Stimulated activated CD8-positive, alpha-beta memory T cell treated with anti-CD3 and anti-CD28 coated beads, Interleukin-4, amount 100 ng/mL, for 48 hours (primary cell): ENCODE measurements around the gene GLRX.

Experiments
- DNase-seq: peaks from one replicate; pipeline ENCODE4 v3.0.0-alpha.2; 2020

Gene GLRX

DNA sequence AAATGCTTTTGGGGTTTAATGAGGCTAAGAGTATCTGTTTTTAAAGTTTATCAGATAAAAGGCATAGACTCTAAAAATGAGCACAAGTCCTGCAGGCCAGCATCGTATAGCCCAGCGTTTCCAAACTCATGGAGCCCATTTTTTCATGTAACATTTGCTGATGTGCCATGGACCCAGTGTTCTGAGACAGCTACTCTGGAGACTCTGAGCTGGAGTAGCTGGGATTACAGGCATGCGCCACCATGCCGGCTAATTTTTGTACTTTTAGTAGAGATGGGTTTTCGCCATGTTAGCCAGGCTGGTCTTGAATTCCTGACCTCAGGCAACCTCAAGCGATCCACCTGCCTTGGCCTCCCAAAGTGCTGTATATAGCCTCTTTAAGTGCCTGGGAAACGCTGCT is 15.8 kb downstream of the GLRX start:
- DNase-seq: no peak

DNA sequence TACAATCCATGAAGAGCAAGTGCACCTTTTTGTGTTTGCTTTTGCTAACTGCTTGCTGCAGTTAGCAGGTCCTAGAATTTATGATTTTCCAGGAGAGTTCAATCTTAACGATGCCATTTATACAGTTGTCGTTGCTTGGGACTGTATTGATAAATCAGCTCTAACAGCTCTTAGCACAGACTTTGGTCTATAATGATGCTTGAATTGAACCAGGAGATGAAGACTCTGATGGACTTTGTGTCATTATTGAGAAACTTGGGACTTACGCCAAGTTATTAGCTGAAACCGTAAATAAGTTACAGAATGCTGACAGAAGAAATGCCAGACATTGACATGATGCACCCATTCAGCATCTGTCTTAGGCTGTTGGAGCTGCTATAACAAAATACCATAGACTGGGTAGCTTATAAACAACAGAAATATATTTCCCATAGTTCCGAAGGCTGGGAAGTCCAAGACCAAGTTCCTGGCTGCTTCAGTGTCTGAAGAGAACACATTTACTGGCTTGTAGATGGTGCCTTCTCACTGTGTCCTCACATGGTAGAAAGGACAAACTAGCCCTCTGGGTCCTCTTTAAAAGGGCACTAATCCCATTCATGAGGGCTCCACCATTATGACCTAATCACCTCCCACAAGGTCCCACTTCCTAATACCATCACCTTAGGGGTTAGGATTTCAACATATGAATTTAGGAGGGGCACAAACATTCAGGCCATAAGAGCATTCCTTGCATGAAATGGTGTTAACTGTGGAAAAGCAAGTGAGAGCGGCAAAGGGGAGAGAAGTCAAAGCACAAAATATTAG is 17.6 kb downstream of the GLRX start:
- DNase-seq: no peak

GRCh38 chr5:95803271-95804148 is 19.0 kb downstream of the GLRX start:
- no peak for DNase-seq

DNA sequence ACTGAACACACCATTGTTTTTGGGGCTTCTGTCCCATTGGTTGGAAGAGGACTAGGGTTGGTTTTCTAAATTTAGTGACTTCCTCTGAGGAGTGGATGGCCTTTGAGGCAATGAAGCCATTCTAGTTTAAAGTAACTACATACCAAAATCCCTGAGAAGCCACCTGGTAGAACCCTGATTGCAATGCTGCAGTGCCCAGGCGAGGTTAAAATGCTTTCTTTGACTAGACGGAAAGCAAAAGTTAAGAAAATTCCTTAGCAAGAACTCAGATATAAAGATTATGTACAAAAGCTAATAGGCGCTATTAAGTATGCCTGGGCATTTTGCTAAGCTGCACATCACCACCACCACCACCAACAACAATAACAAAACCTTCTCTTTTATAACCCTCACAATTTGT is 20.6 kb downstream of the GLRX start:
- DNase-seq: no peak

DNA sequence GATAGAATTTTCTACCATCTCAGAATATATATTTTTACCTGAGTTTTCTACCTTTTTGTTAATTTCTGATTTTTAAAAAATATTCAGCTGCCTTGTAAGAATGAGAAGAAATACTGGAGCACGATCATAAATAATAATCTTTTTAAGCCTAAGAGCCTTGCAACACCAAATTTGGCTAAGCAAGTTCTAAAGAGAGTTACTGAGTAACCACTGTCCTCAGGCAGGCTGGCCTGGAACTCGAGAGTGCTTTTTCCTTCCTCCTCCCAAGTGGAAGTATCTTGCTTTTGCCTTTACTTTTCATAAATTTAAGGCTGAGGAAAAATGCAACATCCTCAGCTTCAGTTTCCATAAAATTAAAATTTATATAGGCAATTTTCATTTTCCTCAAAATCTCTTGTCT is 21.0 kb downstream of the GLRX start:
- DNase-seq: no peak

GRCh38 chr5:95800553-95800952 is 22.0 kb downstream of the GLRX start:
- no peak for DNase-seq

GRCh38 chr5:95799191-95799835 is 23.2 kb downstream of the GLRX start:
- no peak for DNase-seq

- no peak for DNase-seq
Measured at GRCh38 chr5:95798545-95798944, 24.0 kb downstream of the GLRX start.

GRCh38 chr5:95798048-95798447 is 24.5 kb downstream of the GLRX start:
- DNase-seq: no peak

- DNase-seq: no peak
Measured at GRCh38 chr5:95797301-95797700, 25.2 kb downstream of the GLRX start.

DNA sequence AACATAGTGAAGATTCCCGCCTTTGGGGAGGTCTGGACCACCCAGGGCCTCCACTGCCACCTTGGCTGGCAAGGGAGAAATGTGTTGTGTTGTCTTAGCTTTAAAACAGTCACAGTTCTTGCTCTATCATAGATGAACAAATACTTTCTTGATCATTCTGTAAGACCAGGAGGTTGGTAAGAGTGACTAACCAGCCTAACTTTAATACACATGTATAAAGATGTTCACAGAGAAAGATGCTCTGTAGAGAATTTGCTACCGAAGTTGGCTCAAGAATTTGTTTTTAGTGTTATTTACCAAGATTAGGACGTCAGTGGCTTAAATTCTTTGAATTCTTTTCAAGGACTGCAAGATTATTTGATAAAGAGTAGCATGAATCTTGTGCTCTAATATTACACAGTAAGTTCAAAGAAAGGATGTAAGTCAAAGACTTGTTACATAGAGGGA is 28.4 kb downstream of the GLRX start:
- DNase-seq: no peak

GRCh38 chr5:95791751-95792150 is 30.8 kb downstream of the GLRX start:
- no peak for DNase-seq

GRCh38 chr5:95788493-95788892 is 34.0 kb downstream of the GLRX start:
- DNase-seq: no peak

- no peak for DNase-seq
Measured at GRCh38 chr5:95786821-95787418, 35.6 kb downstream of the GLRX start.

- no peak for DNase-seq
Measured at GRCh38 chr5:95784514-95785302, 37.8 kb downstream of the GLRX start.

GRCh38 chr5:95783661-95784060 is 38.9 kb downstream of the GLRX start:
- DNase-seq: no peak

DNA sequence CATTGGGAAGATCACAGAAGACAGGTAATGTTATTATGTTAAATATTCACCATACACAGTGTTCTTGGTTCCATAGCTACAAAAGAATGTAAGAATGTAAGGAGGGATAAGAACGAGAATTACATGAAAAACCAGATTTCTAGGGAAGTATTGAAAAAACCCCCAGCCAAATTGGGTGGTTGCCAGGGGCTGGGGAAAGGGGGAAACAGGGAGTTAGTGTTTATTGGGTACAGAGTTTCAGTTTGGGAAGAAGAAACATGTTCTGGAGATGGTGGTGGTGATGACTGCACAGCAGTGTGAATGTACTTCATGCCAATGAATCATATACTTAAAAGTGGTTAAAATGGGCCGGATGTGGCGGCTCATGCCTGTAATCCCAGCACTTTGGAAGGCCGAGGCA is 40.3 kb downstream of the GLRX start:
- no peak for DNase-seq

- DNase-seq: peak; percentile 77
Measured at GRCh38 chr5:95781101-95781583, 41.4 kb downstream of the GLRX start.

- DNase-seq: no peak
Measured at GRCh38 chr5:95780597-95780996, 41.9 kb downstream of the GLRX start.

DNA sequence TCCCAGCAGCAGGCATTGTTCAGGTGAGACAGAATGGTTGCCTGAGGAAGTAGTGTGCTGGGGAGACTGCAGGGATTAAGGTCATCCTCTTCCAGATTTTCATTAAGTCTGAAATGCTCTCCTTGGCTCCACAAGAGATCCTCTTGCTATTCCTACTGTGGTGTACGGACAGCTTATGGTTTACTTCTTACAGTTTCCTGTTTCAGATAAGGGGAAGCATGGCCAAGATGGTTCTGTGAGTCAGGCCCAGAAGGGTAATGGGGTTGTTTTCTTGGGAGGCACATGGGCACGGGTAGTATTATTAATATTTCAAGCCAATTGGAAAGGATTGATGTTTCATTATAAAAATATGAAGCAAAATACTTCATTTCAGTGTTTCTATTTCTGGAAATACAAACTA is 42.9 kb downstream of the GLRX start:
- DNase-seq: no peak

- no peak for DNase-seq
Measured at GRCh38 chr5:95778713-95779436, 43.7 kb downstream of the GLRX start.
